ENCODE data around the gene MED13L.

DNA sequence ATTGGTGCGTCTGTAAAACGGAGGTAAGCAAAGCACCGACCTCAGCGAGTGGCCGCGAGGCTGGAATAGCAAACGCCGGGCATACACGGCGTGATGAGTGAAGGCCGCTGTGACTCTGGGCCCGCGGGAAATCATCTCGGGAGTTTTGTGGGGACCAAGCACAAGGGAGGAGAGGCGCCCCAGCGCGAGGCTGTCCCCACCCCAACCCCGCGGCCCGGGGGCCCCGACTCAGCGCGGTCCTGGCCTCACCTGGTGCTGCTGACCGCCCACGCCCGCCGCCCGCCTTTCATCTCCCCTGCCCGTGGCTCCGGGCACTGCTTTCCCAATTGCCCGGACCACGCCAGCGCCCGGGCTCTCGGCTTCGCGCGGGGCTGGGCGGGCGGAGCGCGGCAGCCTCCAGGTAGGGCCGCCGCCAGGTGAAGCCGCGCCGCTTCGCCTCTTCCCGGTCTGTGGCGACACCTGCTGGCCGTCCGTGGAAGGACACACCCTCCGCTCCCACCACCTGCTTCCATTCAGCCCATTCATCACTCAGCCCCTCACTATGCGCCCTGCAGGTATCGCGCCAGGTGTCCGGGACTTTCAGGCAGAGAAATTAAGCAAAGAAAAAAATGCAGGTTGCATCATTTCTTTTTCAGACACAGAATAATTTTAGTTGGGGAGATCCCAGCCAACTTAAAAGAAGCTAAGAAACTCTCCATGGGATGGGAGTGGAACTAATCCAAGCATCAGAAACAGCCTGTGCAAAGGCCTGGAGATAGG, 360.4 kb downstream of the MED13L start:
- TF ChIP-seq POLR2AphosphoS5 (IDR thresholded peaks at IDR 0.05): peak; percentile 57
- TF ChIP-seq, protein P1, sequence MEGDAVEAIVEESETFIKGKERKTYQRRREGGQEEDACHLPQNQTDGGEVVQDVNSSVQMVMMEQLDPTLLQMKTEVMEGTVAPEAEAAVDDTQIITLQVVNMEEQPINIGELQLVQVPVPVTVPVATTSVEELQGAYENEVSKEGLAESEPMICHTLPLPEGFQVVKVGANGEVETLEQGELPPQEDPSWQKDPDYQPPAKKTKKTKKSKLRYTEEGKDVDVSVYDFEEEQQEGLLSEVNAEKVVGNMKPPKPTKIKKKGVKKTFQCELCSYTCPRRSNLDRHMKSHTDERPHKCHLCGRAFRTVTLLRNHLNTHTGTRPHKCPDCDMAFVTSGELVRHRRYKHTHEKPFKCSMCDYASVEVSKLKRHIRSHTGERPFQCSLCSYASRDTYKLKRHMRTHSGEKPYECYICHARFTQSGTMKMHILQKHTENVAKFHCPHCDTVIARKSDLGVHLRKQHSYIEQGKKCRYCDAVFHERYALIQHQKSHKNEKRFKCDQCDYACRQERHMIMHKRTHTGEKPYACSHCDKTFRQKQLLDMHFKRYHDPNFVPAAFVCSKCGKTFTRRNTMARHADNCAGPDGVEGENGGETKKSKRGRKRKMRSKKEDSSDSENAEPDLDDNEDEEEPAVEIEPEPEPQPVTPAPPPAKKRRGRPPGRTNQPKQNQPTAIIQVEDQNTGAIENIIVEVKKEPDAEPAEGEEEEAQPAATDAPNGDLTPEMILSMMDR (IDR thresholded peaks at IDR 0.05): peak; percentile 99
